Endometrial microvascular endothelial cells (primary cell): ENCODE measurements around the gene SUZ12. TPM values are rescaled to one million over a fixed set of nuclear protein-coding genes. Genes with fewer than 3 reads are reported as not detected.
"Not testable (repeated sequence)": the region's sequence is repeated elsewhere in the genome, so short reads cannot be mapped to it uniquely, and the experiment has no call there.

Experiments
- in situ Hi-C: cut with HindIII; loops from 2 replicates; pipeline ENCODE4 v1.10.0; 2017; ENCODE audit warnings: low sequenced_read_pairs, low pct_unique_long_range_greater_than_20kb; ENCODE audit errors: inconsistent ontology term
- total RNA-seq: library from RNA; depleted of rRNA; stranded (reverse); fragments of >200 nt; gene quantifications from one replicate; pipeline ENCODE4 v1.2.3, GENCODE V29; 2015; ENCODE audit errors: inconsistent ontology term

Gene SUZ12
- 24.0 TPM for total RNA-seq

GRCh38 chr17:31936615-31937609 lies at the start of gene SUZ12:
Gene SUZ12, plus strand, starts transcription at chr17:31937007. Its CDS starts 240 bp downstream, at chr17:31937247.
- in situ Hi-C loops: not testable (repeated sequence)

GRCh38 chr17:31888124-31888523 lies 48.7 kb upstream of the SUZ12 start:
- in situ Hi-C loops: no loop called here

DNA sequence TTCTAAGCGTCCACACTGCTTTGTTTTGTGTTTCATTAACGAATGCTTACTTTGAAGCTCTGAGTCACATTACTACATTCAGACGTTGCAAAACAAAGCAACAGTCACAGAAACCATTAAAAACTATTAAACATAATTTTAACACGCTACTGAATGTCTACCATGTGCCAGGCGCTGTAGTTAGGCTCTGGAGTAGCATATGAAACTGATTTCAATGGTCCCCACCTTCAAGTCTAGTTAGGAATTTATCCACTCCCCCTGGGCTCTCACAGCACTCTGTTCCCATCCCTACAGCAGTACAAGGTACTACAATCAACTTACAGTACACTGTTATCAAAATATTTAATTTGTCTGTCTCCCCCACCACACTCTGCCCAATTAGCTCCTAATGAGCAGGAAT lies 35.9 kb upstream of the SUZ12 start:
- in situ Hi-C loops: no loop called here

DNA sequence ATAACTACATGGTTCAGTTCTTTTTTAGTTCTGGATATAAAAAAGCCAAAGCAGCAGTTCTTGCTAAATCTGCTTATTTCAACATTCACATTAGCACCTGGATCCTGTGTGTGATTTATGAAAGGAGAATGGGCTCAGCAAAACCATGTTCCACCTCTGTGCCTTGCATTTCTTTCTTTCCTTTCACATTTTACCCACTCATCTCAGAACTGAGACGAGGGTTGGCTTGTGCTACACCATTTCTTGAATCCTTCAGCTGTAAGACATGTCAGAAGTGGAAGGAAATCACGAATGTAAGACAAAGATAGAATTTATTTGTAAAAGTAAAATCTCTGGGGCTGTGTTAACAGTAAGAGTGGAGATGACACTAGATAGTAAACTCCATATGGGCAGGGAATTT lies 34.1 kb upstream of the SUZ12 start:
- in situ Hi-C loops: no loop called here

GRCh38 chr17:31903401-31903800 lies 33.4 kb upstream of the SUZ12 start:
- in situ Hi-C loops: no loop called here

DNA sequence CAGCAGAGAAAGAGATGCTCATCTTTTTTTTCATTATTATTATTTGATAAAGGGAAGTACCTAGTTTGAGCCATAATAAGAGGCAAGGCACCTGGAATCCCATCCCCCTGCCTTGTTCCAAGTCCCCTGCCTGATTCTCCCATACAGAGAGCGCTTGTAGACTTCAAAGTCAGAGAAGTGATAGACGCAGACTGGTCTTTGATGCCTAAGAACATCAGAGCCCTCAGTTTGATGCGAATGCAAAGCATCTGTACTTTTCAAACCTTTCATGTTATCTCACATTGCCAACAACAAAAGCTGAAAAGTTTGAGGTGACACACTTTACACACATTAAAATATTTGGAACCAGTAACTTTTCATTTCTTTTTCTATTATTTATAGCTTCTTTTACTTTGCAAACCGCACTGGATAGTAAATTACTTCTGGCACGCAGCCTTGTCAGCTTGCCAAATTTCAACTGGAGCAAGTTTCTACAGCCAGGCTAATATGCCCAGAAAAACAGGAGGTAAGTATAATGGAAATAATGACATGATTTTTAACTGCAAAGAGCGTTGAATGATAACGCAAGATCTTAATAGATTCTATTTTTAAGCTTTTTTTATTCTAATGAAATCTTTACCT lies 29.4 kb upstream of the SUZ12 start:
- in situ Hi-C loops: no loop called here

DNA sequence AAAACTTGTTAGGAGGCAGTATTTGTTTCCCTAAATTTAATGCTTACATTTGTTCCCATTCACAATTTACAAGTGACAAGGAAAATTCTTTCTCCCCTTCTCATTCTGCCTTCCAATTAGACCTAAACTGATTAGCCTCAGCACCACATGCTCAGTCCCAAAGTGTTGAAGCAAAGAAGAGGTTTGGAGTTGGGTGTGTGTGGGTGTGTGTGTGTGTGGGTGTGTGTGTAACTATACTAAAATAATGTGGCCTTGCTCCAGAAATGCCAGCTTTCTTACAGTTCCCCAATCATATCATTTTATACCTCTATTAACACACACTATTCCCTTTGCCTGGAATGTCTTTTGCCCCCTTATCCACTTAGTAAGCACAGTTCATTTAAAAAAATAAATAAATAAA lies 28.4 kb upstream of the SUZ12 start:
- in situ Hi-C loops: no loop called here

DNA sequence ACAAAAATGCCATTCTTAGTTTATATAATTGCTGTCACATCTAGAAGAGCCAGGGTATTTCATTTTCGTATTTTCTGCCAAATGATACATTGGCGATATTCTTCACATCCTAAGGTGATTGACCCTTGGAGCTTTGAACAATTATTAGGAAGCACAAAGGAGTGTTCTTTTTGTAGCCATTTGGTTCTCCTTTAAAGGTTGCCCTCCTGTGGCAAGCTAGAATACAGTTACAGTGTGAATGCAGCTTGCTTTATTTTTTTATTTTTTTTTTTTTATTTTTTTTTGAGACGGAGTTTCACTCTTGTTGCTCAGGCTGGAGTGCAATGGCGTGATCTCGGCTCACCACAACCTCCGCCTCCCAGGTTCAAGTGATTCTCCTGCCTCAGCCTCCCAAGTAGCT lies 24.1 kb upstream of the SUZ12 start:
- in situ Hi-C loops: not testable (repeated sequence)

DNA sequence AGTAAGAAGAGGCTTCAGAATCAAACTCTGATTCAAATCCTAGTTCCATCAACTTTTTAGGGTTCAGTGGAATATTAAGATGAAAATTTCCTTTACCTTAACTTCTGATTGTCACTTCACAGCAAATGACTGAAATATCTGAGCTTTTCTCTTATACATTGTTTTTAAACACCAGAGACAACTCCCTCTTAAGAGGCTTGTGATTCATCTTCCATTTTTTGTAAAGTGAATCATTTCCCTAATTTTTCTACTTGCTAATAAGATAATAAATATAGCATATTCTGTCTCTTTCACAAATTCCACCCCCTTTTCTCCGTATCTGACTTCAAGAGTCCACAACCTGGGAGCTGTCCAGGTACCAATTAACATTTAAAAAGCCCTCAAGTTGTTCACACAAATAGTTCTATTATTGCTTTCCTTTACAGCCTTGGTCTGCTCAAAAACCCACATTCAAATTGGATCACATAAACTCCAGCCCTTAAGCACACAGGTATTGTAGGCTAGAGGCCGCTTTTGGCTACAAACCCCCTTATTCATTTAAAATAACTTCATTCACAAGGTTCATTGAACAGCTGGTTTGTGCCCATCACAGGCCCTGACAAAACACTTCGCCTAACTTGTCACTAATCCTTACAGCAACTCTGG lies 21.2 kb upstream of the SUZ12 start:
- in situ Hi-C loops: no loop called here

- in situ Hi-C loops: no loop called here
Measured at GRCh38 chr17:31916491-31917064, 20.2 kb upstream of the SUZ12 start.

- in situ Hi-C loops: no loop called here
Measured at GRCh38 chr17:31917065-31917529, 19.7 kb upstream of the SUZ12 start.

GRCh38 chr17:31917721-31918120 lies 19.1 kb upstream of the SUZ12 start:
- in situ Hi-C loops: not testable (repeated sequence)

- in situ Hi-C loops: no loop called here
Measured at GRCh38 chr17:31918701-31919128, 18.1 kb upstream of the SUZ12 start.

DNA sequence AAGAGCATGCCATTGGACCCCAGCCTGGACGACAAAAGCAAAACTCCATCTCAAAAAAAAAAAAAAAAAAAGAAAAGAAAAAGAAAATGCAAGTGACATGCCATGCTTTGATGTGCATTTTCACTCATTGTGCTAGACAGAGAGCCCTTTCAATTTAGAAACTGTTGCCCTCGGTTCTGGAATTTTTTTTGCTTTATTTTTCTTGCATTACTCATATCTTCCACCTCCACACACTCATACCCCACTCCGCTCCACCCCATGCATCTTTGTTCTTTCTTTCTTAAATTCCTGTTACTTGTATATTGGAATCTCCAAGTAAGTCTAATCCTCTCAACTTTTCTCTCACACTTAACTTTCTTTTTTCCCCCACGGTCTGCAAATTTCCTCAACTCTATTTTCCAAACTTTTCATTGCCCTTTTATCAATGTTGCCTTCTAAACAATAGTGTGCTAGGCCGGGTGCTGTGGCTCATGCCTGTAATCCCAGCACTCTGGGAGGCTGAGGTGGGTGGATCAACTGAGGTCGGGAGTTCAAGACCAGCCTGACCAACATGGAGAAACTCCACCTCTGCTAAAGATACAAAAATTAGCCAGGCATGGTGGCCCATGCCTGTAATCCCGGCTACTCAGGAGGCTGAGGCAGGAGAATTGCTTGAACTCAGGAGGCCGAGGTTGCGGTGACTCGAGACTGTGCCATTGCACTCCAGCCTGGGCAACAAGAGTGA lies 16.8 kb upstream of the SUZ12 start:
- in situ Hi-C loops: no loop called here

GRCh38 chr17:31926100-31926729 lies 10.6 kb upstream of the SUZ12 start:
- in situ Hi-C loops: no loop called here

DNA sequence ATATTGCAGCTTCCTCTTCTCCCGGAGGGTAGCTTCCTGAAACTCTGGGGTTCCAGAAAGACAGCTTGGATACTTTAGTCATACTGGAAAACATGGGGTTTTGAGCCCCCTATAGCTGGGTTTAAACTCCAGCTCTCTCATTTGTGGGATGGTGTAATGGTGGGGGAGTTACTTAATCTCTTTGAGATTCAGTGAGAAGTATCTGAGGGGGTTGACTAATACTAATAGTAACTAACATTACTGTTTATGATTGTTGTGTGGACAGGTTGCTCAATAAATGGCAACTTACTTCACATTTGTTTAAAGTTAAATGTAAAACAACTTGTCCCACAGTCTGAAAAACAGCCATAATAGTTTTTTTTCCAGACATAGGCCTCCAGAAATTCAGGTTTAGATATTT lies 5.1 kb upstream of the SUZ12 start:
- in situ Hi-C loops: no loop called here

DNA sequence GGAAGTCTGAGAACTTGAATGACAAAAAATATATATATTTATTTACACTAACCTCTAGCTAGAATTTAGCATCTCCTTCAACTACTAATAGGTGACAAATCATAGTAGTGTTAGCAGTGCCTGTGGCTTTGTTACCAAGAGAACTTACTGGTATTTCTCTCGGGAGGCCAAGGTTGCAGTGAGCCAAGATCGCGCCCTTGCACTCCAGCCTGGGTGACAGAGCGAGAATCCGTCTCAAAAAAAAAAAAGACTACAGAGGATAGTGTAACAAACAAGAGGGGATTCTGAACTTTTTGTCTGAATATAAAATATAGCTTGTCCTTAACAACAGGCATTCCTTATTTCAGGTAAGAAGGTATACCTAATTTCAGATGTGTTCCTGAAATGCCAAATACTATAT lies 1.3 kb upstream of the SUZ12 start:
- in situ Hi-C loops: no loop called here
